ENCODE data around the gene DCLK3.

DCLK3 gene

DNA sequence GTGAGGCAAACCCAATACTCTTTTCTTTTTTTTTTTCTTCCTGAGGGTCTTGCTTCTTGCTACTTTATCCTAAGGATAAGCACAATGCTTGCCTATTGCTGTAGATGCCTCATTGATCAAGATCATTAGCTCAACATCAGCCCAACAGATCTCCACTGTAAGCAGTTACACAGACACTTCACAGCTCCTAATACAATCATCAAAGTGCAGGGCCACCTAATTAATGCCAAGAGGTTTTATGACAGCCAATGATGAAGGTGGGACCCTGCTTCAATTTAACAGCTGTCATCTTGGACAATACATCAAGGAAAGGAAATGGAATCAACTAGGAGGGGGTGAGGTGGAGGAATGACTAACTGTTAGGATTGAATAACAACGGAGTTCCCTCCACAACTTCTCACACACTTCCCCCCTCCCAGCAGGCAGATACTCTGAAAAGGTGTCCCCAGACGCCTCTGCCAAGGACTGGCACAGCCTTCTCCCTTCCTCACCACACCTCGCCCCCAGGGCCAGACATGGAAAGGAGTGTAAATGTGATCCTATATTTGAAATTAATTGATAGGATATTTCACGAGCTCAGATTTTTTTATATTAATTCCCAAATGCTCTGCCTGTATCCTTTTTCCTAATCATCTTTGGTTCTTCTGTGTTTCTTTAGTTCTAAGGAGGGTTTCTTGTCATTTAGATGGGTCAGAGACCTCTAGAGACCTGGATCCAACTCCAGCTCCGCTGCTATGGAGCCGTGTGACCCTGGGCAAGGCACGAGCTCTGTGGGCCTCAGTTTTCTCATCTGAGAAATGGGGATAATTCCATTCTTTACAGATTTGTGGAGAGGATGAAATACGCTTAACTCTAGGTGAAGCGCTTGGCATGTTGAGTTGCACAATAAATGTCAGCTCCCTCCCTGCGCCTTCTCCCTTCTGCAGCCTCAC is 1.2 kb downstream of the DCLK3 start:
- no peak for DNase-seq

DNA sequence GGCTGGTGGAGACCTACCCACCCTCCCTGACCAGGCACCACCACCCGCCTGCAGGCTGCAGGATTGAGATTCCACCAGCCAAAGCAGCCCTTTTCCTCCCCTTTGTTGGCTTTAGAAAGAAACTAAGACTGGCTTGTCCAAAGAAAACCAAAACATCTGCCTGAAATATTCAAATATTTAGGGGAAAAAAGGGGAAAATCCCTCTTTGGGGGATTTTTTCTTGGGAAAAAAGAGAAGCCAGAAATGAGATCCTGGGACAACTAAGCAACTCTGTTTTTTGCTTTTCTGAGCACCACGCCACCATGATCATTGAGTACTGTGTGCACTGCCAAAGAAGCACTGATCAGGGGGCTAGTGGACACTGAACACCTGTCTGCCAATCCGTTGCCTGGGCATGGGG is 2.6 kb downstream of the DCLK3 start:
- DNase-seq = no peak

DNA sequence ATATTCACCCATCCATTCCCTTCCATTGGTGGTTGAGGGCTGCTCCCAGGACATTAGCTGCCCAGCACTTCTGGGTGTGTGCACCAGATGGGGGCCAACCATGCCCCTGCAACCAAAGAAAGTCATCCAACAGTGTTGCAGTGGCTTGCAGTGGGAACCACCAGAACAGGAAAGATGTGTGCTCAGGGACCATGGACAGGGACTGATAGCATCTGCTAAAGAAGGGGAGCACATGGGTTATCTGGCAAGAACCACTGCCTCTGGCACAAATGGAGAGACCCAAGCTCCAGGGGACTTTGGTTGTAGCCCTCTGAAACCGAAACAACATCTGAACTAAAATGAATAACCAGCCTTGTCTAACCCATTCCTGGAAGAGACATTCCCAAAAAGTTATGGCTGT is 8.1 kb downstream of the DCLK3 start:
- DNase-seq = no peak

DNA sequence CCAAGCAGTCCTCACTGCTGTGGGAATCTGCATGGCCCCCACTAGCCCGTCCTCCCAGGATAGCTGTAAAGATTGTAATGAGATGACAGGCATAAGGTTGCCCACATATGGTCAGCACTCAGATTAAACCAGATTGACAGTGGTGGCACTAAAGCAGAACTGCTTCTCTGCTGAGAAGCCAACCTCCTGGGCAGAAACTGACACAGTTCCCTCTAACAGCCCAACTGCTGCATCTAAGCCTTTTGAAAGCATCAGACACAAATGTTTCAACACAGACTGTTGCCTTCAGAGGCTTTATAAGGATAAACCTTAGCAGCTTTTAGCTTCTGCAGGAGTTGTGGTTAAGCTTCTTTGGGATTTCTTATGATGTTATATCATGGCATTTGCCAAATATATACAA is 13.0 kb downstream of the DCLK3 start:
- no peak for DNase-seq

DNA sequence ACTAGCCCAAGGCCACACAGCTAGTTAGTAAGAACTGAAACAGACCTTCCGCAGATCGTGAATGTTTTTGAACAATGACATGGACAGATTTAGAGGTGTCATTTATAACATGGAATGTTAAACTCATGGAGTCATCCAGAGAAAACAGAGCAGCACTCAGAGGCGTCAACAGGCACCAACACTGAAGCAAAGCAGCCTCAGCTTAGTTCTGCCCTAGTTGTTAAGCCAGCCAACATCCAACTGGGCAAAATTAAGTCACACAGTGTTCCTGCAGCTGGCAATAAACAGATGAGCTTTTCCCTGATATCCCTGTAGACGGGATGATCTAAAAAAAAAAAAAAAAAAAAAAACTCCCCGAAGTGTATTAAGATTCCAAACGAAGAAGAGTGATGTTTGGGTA is 13.6 kb downstream of the DCLK3 start:
- no peak for DNase-seq

DNA sequence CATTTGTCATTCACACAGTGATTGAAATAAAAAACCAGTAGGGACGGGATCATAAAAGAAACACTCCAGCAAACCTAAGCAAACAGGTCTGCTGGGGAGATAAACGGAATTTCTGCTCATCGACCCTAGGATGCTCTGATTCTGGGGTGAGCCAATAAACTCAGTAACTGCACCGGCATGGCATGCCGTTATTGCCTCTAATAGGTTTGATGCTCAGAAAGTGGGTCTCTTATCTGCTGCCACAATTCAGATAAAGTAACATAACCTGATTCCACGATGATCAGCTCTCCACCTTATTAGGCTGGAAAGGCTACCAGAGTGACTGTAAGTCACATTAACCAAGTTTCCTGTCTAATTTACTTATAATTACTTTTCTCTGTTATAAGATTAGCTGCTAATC is 19.6 kb downstream of the DCLK3 start:
- DNase-seq = no peak

DNA sequence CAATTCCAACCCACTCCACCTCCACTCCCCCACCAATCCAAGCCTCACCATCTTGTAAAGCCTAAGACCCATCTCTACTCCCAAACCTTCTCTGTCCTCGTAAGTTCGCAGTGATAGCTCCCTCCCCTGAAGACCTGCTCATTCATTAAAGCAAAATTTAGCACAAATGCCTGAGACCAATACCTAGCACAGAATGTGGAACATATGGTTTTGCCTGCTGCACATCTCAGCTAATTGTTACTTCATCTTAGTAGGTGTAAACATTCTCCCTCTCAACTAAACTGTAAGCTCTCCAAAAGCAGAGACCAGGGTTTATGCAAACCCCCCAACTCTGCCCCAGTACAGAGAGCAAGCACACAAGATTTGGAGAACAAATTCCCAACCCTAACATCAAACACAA is 20.5 kb downstream of the DCLK3 start:
- DNase-seq = no peak

DNA sequence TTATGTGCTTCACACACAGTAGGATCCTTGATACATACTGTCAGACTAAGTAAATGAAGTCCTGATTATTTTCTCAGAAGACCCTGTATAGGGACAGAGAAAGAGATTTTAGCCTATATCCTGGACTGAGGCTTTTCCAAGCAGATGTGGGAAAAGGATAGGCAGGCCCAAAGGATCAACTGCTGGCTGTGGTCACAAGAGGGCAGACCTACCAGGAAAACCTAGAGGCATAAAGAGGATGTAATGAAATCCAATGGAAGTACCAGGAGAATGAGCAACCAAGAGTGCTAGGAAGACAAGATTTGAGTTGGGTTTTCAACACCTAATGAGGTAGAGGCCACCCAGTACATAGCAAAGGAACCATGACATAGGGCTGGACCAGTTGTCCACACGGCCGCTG is 23.1 kb downstream of the DCLK3 start:
- DNase-seq = no peak

DNA sequence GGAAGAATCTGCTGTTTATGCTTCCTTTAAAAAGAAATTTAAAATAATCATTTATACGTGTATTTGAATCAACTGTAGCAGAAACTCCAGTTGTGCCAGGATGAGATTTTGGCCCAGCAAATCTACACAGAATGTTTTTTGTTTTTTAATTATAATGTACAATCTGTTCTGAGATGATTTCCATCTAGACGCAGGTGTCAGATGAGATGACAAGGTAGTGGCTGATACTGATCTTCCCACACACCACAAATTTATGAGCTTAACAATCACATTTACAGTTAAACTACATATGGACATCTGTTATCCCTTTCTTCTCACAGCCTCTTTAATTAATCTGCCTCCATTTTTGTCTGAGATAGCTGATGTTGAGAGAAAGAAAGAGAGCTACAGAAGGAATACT is 23.6 kb downstream of the DCLK3 start:
- no peak for DNase-seq

DNA sequence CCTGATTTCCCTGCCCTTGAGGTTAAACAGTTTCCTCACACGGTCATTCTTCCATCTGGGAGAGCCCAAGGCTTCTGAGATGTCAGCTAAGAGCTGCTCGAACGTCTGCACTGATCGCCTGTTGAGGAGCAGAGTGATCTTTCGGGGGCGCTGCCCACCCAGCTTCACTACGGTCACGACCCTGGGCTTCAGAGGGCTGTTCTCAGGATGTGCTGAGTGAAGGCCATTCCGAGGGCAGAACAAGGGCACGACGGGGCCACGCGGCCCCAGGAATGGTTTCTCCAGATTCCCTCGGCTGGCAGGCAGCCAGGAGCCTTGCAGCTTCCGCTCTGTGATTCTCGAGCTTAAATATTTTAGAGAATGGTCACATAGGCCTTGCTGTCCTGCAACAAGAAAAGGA is 25.7 kb downstream of the DCLK3 start:
- no peak for DNase-seq

DNA sequence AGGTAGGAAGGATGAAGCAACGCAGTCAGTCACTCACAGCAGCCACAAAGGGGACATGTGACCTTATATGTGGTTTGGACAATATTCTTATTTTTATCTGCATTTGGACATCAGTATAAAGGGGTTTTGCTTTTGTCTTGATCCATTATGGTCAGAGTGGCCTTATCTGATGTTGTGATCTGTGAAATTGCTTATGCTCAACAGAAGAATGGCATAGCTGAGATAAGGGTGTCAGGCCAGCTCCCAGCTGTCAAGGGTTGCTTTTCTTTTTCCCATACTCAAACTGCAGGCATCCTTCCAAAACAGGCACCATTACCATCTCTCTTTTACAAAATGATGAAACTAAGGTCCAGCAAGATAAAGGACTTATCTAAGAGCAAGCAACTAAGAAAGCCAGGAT is 28.1 kb downstream of the DCLK3 start:
- DNase-seq = no peak

DNA sequence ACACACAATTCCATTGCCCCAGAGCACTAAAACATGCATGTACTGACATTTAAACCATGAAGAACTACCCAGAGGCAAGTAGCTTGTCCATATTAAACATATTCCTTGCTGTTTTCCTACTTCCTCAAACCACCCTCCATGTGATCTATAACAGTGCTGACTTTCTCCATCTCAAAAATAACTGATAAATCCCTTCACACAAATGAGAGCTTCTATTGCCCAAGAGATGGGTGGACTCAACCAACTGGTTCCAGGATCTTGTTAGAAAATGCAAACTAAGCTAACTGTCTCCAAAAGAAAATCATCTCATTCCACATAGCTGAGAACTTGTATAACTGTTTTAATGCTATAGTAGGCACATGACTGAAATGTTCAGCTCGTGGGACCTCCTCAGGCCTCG is 29.6 kb downstream of the DCLK3 start:
- no peak for DNase-seq

DNA sequence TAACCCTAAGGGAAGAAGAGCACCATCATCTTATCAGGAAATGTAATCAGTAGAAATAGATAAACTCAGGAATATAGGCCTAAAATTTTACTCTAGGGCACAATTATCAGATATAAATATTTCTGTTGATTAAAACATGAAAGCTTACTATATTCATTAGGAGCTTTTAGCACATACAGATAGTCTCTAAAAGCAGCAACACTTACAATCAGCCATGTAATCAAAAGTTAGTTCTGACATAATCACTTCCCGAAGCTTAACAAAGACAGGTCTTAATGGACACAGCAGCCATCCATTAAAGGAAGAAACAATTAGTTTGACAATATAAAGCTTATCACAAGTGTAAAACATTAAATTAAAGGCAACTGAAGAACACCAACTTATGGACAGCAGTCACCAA is 30.6 kb downstream of the DCLK3 start:
- DNase-seq = no peak

DNA sequence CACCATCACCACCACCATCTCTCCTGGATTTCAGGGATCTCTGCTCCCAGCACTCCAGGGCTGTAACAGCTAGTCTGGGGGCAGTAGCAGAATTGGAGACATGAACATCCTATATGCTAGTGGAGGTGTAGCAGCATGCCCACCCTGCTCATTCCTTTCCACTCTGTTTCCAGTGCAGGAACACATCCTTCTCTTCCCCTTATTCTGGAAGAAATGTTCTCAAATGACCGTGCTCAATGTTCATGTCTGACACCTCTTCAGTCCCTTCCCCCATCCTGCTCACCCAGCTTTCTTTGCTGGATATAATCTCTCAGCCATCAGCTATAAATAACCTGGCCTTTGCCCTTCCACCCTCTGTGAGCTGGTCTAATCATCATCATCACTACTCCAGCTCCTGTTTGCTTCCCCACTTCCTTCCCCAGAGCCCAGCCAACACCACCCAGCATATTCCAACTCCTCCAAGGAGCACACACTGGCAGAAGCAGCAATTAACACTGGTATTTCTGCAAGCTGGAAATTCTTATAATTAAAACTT is 31.1 kb downstream of the DCLK3 start:
- no peak for DNase-seq

DNA sequence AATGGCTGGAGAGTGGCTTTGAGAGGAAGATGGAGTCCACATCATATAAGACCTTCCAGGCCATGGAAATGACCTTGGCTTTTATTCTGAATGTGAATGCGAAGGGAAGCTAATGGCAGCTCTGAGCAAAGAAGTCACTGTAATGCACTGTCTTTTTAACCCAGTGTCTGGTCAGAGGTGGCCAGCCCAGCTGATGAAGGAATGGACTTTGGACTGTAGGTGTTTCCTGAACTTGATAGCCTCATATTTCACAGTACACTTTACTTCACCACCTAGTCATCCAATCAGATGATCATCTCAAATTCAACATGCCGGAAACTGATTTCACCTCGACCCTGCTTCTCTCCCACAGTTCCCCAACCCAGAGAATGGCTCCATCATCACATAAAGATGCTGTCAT is 33.4 kb downstream of the DCLK3 start:
- no peak for DNase-seq

DNA sequence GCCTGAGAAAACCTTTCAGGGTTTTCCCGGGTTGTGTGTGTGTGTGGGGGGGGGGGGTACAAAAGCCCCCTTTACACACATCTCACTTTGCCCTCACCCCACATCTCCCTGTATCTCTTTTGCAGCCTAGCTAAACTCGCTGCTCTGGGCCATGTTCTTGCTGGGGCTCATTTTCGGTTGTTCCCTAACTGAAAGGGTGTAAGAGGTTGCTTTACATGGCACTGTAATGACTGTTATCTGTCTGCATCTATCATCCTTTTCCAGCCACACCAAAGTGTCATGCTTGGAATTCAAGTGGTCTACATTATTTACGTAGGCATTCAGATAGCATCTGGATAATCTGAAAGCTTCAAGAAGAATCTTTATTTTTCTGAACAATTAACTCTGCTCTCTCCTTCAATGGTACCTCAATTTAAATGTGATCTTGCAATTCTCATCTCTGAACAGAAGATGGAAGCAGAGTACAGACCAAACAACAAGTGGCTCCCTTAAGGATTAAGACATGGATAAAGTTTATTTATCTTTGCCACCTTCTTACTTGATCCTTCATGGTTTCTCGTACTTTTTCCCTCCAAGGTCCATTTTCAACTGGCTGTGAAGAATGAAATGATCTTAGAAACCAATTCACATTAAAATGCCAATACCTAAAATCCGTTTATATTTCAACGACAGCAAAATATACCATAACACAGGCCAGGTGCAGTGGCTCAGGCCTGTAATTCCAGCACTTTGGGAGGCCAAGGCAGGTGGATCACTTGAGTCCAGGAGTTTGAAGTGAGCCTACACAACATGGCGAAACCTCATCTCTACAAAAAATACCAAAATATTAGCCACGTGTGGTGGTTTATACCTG is 34.9 kb downstream of the DCLK3 start:
- DNase-seq = no peak

DNA sequence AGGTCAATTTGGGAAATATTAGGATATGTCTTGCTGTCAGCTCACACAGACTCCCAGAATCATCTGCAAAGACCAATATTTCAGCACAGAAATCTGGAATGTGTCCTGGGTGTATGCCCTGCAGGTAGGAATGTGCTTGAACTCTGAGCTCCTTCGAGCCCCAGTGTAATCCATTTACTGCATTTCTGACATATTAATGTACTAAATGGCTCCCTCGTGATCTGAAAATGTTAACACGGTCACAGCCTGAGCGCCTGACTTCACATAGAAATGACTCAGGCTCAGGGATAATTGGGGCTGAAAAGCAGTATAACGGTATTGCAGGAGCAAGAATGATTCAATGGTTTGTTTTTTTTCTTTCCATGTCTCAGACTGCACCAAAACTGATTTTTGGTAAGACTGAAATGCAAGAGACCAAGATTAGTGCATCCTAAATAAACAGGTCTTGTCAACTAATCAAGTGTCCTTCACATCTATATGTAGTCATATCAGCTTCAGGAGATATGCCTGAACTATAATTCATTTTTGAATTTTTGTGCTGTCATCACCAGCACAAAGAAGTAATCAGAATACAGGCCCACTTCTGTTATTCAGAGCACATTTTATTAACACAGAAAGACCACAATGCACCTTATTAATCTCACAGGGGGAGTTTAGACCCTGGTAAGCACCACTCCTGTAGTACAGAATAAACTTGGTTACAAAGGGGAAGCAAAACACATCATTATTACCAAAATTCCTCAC is 49.8 kb downstream of the DCLK3 start:
- no peak for DNase-seq

DNA sequence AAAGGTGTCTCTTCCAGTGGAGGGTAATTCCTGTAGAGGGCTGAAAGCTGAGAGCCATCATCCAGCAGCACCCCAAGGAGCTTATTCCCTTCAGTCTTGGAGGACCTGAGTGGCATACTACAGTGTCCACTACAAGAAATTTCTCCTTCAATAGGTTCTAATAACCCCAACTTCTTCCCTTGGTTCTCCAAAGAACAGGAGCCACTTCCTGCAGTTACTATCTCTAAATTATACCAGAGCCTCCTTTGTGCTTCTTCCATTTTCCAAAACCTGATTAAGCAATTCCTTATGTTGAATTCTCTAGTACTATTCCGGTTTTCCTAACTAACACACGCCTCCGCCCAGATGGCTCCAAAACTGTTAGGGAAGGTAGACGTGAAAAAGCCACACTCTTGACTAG is 50.4 kb downstream of the DCLK3 start:
- DNase-seq = no peak

DNA sequence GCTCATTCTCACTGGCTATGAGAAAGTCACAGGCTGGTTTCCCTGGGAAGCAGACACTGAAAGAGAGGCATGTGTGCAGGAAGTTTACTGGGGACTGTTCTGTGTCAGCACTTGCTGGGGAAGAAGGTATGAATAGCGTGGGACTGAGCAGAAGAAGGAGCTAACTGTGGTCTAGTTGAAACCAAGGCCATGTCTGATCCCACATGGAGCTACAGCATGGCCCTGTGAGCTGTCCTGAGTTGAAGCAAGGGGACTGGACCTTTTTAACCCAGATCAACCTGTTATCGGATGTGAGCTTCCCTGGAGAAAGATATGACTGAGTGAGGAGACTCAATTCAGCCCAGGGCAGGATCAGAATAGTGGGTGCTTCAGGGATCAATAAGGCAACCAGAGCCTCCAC is 53.7 kb downstream of the DCLK3 start:
- DNase-seq = no peak

DNA sequence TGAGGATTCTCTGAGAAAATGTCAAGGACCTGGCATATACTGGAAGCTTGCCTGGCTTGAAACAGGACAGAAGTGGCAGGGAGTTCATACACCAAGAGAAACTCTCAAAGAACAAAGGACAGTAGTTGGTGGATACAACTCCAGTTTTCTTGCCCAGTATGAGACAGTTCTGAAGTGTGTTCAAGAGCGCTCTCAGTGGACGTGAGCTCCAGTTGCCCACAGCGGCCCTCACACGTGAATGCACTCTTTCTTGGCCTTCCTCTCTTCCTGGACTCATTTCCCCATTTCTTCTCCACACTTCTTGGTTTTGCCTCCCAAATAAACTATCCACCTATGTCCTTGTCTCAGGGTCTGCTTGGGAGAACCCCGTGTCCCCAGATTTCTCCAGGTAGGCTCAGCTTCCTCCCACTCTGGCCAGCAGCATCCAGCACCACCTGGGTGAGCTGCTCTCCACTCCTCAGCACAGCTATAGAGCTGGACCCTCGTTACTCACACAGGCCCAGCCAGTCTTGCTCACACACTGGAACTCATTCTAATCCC is 54.5 kb downstream of the DCLK3 start:
- no peak for DNase-seq

DNA sequence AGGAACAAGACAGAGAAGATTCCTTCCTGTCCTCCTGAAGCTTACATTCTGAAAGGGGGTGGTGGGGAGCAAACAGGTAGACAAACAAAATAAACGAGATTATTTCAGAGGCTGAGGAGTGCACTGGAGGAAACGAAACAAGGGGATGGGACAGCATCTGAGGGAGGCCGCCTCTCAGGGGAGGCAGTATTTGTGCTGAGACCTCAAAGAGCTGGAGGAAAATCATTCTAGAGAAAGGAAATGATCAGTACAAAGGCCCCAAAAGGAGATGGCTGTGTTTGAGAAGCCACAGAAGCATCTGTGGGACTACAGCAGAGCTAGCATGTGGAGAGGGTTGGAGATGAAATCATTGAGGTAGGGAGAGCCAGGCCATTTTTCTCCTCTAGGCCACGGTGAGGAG is 55.1 kb downstream of the DCLK3 start:
- no peak for DNase-seq

DNA sequence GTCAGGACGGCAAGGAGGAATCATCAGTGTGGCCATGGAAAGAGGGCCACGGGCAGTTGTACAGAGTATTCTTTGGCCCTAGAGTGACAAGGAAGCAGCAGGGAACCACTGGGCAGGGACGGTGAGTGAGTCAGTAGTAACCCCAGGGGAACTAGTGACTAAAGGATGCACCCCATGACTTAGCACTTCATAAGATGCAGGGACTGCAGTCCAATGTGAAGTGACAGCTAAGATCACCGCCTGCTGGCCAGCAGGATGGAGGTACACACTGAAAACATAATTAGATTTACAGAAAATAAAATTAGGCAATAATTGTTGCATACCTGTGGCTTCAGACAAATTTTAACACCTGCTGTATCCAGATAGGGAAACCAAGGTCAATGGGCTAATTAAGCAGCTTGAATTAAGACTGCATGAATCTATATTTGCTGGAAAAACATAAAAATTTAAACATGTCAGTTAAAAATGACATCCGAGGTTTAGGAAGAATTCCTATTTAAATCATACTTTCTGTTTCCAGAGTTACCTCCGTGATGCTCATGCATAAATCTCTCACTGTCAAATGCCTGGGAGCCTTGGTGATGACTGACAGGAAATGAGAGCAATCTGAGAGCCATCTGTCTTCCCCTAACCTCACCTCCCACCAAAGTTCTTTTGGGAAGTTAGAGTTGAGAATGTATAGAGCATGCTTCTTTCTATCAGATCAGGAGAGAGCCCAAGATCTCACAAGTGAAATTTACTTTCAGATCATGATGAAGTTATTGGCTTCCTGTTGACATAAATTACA is 56.5 kb downstream of the DCLK3 start:
- no peak for DNase-seq

All from activated CD8-positive, alpha-beta memory T cell treated with anti-CD3 and anti-CD28 coated beads for 24 hours (primary cell).